GM19025 (cell line): Measurements from ENCODE around the gene FAM184B.
"Not testable (repeated sequence)": the region's sequence is repeated elsewhere in the genome, so short reads cannot be mapped to it uniquely, and the experiment has no call there.

ENCODE experiments used
- ATAC-seq: cut with Tn5 transposase; IDR thresholded peaks from one replicate; pipeline ENCODE4 v1.9.1; 2021; ENCODE audit warnings: mild to moderate bottlenecking, low read depth, moderate library complexity; ENCODE audit not compliant: unreplicated experiment

FAM184B gene

DNA sequence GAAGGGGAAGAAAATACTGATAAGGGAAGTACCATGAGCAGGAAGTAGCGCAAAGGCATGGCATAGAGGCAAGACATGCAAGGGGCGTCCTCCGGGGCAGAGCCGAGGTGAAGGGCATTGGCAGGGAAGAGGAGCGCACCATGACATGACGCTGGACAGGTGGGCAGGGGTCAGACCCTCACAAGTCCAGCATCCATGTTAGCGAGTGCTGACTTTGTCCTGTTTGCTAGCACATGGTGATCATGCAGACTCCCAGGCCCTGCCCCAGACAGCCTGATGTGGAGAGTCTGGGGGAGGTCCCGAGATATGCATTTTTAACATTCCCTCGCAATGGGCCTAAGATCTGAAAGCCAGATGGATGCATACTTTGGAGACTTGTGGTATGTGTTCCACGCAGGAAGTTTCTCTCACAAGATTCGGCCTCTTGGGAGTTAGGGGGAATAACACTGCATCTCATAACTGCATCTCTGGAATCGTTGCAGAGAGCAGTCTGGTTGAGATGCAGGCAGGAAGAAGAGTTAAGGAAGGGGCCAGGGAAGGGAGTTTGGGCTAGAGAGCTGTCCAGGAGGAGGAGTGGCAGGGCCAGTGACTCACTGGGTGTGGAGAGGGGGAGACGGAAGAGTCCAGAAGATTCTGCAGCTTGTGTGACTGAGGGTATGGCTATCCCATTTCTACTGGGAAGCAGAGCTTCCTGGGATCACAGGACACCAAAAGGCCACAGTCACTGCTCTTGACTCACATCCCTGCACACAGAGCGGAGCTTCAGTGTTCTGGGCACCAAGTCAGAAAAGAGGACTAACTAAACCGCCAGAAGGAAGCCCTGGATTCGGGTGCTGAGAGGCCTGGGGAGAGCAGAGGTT is 59.7 kb downstream of the FAM184B start:
- ATAC-seq = no peak

DNA sequence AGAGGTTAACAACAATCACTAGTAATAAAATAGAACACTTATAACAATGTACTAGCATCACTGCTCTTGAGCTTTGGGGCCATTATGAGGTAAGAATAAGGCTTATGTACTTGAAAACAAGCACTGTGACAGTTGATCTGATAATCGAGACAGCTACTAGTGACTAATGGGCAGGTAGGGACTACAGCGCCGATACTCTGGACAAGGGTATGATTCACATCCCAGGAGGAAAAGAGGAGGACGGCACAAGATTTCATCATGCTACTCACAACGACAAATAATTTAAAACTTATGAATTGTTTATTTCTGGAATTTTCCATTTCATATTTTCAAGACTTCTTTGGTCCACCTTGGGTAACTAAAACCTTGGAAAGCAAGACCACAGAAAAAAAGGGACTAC is 62.3 kb downstream of the FAM184B start:
- ATAC-seq = no peak

DNA sequence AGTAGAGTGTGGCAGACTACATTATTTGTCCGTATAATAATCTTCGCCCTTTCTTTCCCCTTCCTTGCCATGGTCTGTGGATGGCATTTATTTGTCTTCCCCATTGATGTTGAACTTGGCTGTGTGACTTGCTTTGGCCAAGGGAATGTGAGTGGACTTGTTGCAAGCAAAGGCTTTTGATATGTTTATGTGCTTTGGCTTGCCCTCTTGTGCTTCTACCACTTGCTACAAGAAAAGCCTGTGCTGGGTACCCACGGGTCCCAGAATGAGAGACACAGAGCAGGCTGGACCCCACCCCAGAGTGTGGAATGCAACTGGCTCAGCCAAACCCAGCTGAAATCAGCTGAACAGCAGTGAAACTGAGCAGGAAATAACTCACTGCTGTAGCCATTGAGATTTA is 63.0 kb downstream of the FAM184B start:
- no peak for ATAC-seq

DNA sequence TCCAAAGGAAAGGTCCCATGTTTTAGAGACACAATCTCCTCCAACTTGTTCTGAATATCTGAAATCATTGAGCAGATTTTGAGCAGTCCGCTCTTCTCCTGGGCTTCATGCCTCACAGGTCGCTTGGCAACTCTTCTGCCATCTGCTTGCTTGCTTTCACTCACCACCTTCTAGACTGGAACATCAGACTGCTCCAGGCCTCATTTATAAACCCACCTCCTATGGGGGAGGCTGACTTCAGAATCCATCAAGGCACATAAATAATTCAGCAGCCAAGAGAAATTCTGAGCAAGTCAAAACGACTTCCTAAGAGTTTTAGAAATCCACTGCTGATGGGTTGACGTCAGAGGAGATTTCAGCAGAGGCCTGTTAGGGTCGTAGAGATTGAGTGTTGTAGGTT is 64.1 kb downstream of the FAM184B start:
- ATAC-seq = no peak

DNA sequence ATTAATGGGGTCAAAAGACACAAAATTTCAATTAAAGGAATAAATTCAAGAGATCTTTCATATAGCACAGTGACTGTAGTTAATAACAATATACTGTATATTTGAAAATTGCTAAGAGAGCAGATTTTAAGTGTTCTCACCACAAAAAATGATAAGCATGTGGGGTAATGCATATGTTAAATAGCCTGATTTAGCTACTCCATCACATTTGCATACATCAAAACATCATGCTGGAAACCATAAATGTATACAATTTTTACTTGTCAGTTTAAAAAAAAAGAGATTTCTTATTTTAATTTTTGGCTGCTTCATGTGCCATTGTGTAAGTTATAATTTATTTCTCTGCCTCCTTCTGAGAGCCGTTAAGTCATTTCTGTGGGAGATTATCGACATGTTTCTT is 65.9 kb downstream of the FAM184B start:
- no peak for ATAC-seq

DNA sequence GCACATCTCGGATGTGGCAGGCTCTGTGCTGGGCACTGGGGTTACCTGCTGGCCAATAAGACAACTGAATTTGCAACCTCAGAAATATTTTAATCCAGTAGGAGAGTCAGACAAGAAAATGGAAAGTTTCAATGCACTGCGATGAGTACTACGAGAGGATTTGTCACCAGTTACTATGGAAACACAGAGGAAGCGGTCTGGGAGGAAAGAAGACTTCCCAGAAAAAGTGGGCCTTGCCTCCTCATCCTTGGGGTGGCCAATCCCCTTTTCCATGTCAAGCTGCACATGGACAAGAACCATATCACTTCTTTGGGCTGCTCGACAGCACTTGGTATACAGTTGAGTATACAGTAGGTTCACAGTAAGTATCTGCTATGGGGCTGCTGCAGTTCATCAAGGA is 67.6 kb downstream of the FAM184B start:
- ATAC-seq = no peak

DNA sequence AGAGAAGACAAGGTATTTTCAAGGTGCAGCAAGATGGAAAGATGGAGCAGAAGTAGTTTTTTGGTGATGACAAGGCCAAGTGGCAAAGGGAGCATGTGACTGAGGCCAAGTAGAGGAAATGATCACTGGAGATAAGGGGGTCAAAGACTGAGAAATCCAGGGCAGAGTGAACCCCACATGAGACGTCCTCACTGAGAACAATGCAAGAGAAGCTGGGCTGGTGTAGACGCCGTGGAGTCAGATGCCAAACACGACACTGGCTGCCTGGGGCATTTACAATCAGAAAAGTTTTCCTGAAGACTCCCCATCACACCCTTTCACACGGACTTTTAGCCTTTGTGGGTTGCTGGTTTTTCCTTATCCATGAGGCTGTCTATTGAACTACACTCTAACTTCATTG is 69.3 kb downstream of the FAM184B start:
- no peak for ATAC-seq

DNA sequence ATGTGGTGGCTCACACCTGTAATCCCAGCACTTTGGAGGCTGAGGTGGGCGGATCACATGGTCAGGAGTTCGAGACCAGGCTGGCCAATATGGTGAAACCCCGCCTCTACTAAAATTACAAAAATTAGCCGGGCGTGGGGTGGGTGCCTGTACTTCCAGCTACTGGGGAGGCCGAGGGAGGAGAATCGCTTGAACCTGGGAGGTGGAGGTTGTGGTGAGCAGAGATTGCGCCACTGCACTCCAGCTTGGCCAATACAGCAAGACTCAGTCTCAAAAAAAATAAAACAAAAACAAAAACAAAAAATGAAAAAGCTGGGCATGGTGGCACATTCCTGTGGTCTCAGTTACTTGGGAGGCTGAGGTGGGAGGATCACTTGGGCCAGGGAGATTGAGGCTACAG is 70.2 kb downstream of the FAM184B start:
- not testable (repeated sequence) for ATAC-seq

DNA sequence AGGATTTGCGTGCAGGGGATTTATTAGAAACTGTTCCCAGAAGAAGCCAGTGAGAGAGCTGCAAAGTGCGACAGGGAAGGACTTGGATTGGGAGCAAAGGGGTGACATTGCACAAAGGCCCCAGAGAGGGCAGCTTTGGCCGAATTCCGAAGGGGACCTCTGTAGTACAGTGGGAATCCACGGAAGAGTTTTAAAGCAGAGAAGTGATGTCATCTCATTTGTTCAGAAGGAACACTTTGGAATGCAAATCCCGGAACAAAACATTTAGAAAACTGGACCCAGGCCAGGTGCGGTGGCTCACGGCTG is 71.7 kb downstream of the FAM184B start:
- no peak for ATAC-seq

DNA sequence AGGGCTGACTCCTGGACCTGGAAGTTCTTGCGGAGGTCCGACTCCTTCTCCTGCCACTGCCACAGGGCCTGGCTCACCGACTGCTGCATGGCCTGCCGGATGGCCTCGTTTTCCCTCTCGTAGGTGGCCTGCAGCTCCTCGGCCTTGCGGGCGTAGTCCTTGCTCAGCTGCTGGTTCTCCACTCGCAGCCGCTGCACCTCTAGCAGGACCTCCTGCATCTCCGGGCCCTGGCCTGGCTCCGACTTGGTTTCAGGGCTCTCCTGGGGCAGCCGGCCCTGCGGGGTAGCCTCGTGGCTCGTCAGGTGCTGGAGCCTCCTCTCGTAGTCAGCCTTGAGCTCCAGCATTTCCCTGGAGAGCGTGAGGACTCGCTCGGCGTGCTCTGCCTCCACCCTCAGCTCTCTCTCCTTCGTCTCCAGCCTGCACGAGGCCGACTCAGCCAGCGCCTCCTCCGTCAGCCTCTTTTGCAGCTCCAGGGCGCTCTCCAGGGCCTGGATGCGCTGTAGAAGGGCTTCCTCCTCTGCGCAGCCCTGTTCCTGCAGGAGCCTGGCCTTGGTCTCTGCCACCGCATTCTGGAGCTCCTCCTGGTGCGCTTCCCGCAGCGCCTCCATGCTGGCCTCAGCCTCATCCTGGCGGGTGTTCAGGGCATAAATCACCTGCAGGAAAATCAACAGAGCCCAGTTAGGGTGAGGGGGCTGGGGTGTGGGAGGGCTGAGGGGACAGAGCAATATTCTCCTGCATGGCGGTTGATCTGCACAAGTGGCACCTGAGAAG is 72.2 kb downstream of the FAM184B start:
- no peak for ATAC-seq

DNA sequence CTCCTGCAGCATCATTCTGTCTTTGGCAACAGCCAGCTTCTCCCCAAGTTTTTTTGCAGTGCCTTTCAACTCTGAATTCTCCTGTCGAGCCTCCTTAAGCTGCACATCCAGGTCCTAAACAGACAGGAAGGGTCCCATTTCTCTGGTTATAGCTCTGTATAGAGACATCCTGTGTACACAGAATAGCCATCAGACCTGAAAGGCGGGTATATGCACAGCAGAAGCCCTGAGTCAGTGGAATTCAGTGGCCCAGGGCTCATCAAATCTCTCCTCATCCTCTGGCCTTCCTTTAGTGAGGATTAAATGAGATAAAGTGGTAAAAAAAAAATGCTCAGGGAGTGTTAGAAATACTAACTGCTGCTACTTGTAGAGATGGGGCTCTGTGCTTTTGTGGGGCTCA is 73.8 kb downstream of the FAM184B start:
- no peak for ATAC-seq

DNA sequence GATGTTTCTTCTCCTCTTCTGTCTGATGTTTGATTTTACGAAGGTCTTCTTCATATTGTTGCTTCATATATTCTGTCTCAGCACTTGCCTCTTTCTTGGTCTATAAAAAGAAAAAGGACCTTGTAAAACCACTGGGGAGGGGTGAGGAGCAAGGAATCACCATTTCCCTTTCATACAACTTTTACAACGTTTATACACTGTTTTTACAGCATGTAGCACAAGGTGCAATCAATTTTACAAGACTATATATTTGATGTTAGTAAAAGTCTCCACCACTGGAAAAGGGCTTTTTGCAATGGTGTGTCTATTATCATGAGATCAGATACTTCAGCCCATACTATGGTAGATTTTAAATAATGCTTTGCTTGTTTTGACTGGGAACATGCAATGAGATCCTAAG is 76.3 kb downstream of the FAM184B start:
- ATAC-seq = no peak

DNA sequence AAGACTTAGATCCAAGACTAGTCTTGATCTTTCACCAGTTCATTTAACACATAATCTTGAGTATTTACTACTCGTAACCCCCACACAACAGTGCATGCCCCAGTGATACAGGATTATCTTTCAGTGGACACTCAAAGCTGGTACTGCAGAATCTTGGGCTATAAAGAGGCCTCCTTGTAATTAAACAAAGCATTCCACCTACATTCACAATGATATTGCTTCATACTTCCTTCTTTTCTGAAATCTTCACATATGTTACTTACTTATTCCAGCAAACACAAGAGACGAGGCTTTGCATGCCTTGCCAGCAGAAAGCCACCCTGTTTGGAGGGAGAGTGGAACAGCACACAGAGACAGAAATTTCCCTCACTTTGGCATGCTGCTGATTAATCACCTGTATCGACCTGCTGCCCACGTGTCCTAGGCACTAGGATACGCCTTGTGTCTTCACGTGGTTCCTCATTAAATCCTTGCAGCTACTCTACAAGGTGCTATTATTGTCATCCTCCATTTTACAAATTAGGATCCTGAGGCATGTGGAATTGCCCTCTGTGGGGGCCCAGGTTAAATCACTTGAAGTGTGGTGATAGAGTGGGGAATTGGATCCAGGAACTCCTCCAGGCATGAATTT is 77.3 kb downstream of the FAM184B start:
- no peak for ATAC-seq

DNA sequence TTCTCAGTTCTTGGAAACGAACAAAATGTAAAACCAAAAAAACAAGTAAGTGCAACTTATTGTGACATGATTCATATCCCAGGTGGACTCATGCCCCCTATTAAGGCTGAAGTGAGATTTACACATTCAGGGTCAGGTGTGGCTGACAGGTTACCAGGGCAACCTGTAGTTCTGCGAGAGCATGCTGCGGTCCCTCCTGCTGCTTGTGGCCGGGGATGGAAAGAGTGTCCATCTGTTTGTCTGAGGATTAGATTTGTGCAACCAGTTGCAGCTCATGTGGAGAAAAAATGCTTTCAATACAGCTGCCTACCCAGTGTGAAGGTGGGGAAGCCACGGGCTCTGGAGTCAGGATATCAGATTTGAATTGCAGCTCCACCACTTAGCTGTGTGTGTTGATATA is 78.8 kb downstream of the FAM184B start:
- ATAC-seq = no peak

DNA sequence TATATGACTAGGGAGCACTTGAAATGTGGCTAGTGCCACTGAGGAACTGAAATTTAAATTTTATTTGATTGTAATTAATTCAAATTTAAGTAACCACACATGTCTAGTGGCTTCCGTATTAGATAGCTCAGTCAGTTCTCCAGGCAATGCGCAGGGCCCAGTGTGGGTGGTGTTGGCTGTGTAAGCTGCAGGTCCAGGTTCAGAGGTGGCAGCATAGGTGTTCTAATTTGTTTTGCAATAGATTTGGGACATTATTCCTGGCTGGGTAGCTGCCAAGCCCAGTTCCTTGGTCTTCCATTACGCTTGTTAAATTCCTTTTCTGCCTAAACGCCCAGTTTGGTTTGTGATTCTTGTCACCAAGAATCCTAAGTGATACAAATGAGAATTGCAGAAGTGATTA is 79.5 kb downstream of the FAM184B start:
- ATAC-seq = no peak

DNA sequence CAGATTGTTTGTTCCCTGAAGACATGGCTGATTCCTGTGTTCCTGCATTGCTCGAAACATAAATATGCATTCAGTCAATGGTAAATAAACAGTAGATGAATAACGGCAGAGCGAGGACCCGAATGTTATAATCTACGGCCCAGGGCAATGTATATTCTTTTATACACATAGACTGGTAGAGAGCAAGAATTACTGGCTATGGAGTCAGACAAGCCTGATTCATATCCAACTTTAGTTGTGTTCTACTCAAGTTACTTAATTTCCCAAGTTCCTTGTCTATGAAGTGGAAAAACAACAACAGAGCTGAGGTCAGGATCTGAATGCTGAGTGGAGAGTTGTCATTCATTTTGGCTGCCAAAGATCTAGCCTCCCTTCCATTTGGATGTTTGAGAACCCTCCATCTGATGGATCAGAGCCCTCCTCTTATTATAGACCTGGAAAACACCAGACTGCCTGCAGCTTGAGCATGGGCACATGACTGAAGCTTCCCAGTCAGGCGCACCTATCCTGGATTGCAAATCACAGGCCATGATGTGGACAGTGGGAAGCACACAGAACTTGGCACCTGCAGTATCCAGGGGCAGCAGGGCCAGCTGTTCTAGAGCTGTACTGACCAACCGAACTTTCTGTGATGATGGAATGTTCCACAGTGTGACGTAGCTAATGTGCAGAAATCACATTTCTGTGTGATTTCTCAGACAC is 80.1 kb downstream of the FAM184B start:
- no peak for ATAC-seq

DNA sequence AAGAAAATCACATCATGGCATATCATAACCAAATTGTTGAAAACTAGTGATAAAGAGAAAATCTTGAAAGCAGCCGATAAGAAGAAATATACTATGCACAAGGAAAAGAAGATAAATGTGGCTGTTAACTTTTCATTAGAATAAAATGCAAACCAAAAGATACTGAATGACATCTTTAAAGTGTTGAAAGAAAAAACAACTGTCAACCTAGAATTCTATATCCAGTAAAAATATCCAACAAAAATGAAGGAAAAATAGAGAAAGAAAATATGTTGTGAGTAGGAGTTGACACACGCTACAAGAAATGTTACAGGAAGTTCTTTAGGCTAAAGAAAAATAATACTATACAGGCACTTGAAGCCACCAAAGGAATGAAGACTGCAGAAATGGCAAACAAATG is 82.0 kb downstream of the FAM184B start:
- no peak for ATAC-seq

DNA sequence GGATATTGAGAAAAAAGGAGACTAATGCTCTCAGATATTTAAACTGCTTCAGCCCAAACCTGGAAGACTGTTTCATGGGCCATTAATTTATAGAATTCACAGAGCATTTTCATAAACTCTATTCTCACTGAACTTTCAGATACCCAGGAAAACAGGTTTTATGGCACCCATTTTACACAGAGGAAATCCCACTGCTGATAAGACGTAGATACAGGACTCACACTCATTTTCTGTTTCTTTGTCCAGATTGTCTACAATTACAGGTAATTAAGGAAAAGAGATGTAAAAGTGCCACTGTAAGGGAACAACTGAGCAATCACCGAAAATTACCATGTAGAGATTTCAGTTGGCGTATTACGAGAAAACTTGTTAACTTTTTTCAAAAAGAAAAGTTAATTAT is 83.3 kb downstream of the FAM184B start:
- no peak for ATAC-seq

DNA sequence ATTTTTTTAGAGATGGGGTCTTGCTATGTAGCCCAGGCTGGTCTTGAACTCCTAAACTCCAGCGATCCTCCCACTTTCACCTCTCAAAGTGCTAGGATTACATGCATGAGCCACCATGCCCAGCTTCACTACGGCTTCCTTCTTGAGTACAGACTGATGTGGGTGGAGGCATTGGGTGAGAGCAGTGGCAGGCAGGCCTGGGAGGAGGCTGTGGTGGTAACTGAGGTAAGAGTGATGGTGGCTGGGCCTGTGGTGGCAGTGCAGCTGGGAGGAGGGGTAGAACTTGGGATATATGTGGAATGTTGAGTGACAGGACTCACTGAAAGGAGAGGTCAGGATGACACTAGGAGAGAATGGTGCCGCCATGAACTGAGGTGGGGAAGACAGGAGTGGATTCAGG is 86.1 kb downstream of the FAM184B start:
- ATAC-seq = no peak

DNA sequence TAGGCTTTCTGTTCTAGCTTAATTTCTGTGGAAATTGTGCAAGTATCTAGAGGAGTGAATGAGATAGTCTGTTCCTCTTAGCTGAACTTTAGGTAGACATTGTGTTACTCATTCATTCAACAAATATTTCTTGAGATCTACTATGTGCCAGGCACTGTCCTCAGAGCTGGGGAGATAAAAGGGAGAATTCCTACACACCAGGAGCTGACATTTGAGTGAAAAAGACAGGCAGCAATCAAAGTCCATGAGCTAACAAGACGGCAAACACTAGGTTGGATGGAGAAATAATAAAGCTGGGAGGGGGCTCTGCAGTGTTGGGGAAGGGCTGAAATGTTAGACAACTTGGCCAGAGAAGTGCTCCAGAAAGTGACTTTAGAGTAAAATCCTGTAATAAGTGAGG is 86.9 kb downstream of the FAM184B start:
- ATAC-seq = no peak

DNA sequence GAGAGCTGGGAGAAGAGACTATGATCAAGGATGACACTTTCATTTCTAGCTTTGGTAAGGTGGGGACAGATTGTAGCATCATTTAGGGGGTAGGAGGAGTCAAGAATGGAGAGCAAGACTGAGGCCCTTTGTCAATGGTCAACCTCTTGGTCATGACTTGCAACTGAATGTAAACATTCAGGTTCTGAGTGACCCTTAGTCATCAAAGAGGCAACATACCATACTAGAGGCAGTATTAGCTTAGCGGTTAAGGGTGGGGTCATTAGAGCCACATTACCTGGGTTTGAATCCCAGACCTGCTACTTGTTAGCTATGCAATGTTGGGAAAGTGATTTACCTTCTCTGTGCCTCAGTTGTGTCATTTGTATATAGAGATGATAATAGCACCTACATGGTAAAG is 90.5 kb downstream of the FAM184B start:
- ATAC-seq = no peak
